ENCODE measurements around the gene PTCHD4. TPM values are rescaled to one million over a fixed set of nuclear protein-coding genes. Genes with fewer than 3 reads are reported as not detected.

The PTCHD4 gene
- total RNA-seq, 1 experiment from 2014 or later: 0.96 TPM

DNA sequence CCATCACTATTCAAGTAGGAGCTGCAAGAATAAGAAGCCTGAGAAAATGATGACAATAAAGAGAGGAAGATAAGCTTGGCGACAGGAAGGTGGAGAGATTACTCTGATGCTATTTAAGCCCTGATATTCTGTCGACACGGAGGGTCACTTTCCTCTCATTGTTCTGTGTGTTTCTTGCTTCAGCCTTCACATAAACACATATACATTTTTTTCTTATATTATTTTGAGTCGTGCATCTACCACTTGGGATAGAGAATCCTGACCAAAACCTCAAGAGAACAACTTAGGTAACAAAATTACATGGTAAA, 10.5 kb downstream of the PTCHD4 start:
- Histone ChIP-seq H4K5ac (ENCODE audit: insufficient read length, low read depth, low read length) (no peak overlapping the region), H3K79me1 (ENCODE audit: insufficient read depth, low read depth, low read length, poor library complexity, severe bottlenecking) (no peaks in the 10 kb centered on the region), H4K91ac (ENCODE audit: insufficient read length, low read depth, low read length) (no peak overlapping the region), H3K4ac (ENCODE audit: low read depth, low read length) (no peak overlapping the region), H3K27ac (ENCODE audit: insufficient read length, low read depth, low read length) (no peak overlapping the region), H3K9me3 (ENCODE audit: control insufficient read depth, low read depth, low read length) (no peaks in the 10 kb centered on the region), H3K18ac (ENCODE audit: insufficient read length, low read depth, low read length) (no peak overlapping the region), H3K9ac (ENCODE audit: extremely low read depth, insufficient read length, low read length) (no peak overlapping the region), H2BK20ac (ENCODE audit: low read depth, low read length, poor library complexity, severe bottlenecking) (no peak overlapping the region), H2BK15ac (ENCODE audit: low read depth, low read length) (no peak overlapping the region), H3K27me3 (ENCODE audit: insufficient read depth, low read length) (no peaks in the 10 kb centered on the region), H3K4me2 (ENCODE audit: insufficient read depth, insufficient read length, low read length) (no peak overlapping the region), H4K8ac (replicated peaks; ENCODE audit: insufficient read length, low read depth, low read length) (no peak overlapping the region), H3K56ac (ENCODE audit: insufficient read length, low read depth, low read length) (no peak overlapping the region), H2BK120ac (ENCODE audit: low read depth, low read length, poor library complexity, severe bottlenecking) (no peak overlapping the region), H4K20me1 (ENCODE audit: control insufficient read depth, insufficient read depth, insufficient read length) (no peaks in the 10 kb centered on the region), H3K4me1 (ENCODE audit: insufficient read depth, low read length) (peaks cover 2% of the 10 kb centered on the region; the same call in 1 of the 2 replicates), H2AFZ (ENCODE audit: low read length) (no peak overlapping the region), H2BK12ac (ENCODE audit: insufficient read length, low read depth, low read length) (no peak overlapping the region), H2BK5ac (ENCODE audit: insufficient read length, low read length) (no peak overlapping the region), H3K23me2 (ENCODE audit: insufficient read length, low read depth, low read length, poor library complexity, severe bottlenecking) (no peaks in the 10 kb centered on the region), H3T11ph (ENCODE audit: low read length) (no peak overlapping the region), H3K79me2 (ENCODE audit: insufficient read depth, low read length) (peaks cover 2% of the 10 kb centered on the region; the same call in 1 of the 2 replicates), H3K14ac (ENCODE audit: insufficient read depth, low read length) (no peak overlapping the region), H3K23ac (ENCODE audit: insufficient read length, low read depth, low read length) (no peak overlapping the region), H2AK5ac (ENCODE audit: insufficient read length, low read length) (no peak overlapping the region)
- H3K4me3 Mint-ChIP-seq: no peak overlapping the region
- DNase-seq: no peak
- no peaks in the 10 kb centered on the region for H3K27me3 Mint-ChIP-seq (ENCODE audit: low read depth)
- WGBS (ENCODE audit: extremely low coverage, insufficient read length, low lambda C conversion rate): no CpG with 5 or more reads among the region's 4 CpGs
- no peak overlapping the region; a peak in 1 of 7 replicates for H3K27ac Mint-ChIP-seq
- H3K36me3 Mint-ChIP-seq (ENCODE audit: insufficient read depth in 1 of 3, low read depth in 3 of 3): peaks cover 5 to 38% (median 21%) of the 10 kb centered on the region in 3 experiments; a peak in 6 of 7 replicates
- H3K9me3 Mint-ChIP-seq: peaks cover 13 to 17% of the 10 kb centered on the region in 2 experiments
- H3K4me1 Mint-ChIP-seq: peaks cover 0 to 30% of the 10 kb centered on the region in 2 experiments; a peak in 2 of 4 replicates
- TF ChIP-seq CTCF (conservative IDR thresholded peaks at IDR 0.05): no peak
